GM12892 (cell line): ENCODE measurements around the gene MMP11.

ENCODE experiments used
- DNase-seq: peaks from one replicate; pipeline ENCODE4 v3.0.0; 2011; ENCODE audit not compliant: insufficient read length
- FAIRE-seq: peaks from 2 replicates; lab custom pipeline; 2011; peaks lifted over from hg19 to GRCh38; lab: Jason Lieb, UNC
- POLR2A ChIP-seq: IDR thresholded peaks from 2 replicates; pipeline ENCODE4 v1.6.1; 2011; ENCODE audit warnings: low read depth, low read length, control low read depth
- POLR2AphosphoS5 ChIP-seq: IDR thresholded peaks from 2 replicates; pipeline ENCODE4 v1.6.1; 2011; ENCODE audit warnings: low read depth, low read length, control low read depth
- TAF1 ChIP-seq: IDR thresholded peaks from 2 replicates; pipeline ENCODE4 v1.6.1; 2011; ENCODE audit warnings: low read depth, mild to moderate bottlenecking, control low read depth, low read length, borderline replicate concordance

Gene MMP11

DNA sequence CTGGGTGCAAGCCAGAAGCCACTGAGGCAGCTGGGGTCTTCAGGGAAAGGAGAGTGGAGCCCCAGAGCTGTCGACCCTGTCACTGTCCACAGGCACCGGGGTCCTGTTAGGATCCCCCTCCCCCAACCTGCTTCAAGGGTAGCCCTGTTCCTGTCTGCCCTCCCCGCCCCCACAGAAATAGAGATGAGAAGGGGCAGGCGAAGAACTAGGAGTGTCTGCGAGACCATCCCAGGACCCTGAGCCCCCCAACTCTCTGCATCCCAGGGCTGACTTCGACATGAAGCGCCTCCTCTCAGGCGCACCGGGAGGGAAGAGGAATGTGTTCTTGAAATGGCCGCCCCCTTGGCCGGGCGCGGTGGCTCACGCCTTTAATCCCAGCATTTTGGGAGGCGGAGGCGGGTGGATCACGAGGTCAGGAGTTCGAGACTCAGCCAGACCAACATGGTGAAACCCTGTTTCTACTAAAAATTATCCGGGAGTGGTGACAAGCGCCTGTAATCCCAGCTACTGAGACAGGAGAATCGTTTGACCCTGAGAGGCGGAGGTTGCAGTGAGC, 21.1 kb upstream of the MMP11 start:
- FAIRE-seq (no peak), DNase-seq (peak; percentile 48)
- TF ChIP-seq TAF1 (no peak), POLR2A (no peak), POLR2AphosphoS5 (no peak)

GRCh38 chr22:23752090-23752691, 20.5 kb upstream of the MMP11 start:
- DNase-seq (peak; percentile 54), FAIRE-seq (peak; percentile 95)
- no peak for TF ChIP-seq TAF1
- no peak for TF ChIP-seq POLR2A
- TF ChIP-seq POLR2AphosphoS5 = no peak

DNA sequence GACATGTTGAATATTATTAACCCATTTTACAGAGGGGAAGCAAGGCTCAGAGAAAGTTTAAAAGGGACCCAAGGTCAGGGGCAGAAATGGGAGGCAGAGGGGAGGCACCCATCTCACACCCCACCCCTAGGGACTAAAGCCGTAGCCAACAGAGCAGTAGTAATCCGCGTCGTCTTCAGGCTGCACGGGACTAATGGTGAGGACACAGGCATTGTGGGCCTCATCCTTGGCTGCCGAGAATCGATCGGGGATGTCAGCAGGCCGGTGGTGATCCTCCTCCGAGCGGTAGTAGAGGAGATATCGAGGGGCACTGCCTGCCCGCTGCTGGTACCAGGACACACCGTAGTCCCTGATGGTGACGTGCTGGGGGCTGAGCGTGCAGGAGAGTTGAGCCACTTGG, 19.9 kb upstream of the MMP11 start:
- no peak for FAIRE-seq
- TF ChIP-seq POLR2AphosphoS5 (no peak), POLR2A (no peak), TAF1 (no peak)
- DNase-seq = no peak

- peak; percentile 84 for FAIRE-seq
- no peak for DNase-seq
- TF ChIP-seq POLR2A (no peak), POLR2AphosphoS5 (no peak), TAF1 (no peak)
Observed at GRCh38 chr22:23753385-23753784, 19.3 kb upstream of the MMP11 start.

DNA sequence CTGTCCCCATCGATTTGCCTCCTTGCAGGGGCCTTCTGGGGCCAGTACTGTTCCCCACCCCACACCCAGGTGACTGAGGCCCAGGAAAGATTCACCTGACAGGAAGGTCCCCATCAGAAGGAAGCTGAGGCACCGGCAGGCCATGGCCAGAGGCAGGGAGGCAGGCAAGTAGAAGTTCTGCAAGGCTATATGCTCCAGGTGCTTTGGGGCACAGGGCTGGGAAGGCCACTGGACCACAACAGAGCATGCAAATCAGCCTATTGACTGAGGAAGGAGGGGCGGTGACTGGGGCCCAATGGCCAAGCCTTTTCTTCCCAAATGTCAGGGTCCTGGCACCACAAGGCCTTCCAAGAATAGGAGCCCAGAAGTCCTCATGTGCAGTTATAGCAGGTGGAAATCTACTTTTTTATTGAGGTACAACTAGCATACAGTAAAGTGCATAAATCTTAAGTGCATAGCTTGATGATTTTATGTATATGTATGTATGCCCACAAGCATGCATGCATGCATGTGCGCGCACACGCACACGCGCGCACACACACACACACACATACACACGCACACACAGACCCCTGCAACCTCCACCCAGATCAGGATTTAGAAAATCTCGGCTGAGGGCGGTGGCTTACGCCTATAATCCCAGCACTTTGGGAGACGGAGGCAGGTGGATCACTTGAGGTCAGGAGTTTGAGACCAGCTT, 18.3 kb upstream of the MMP11 start, which contains the start of gene VPREB3:
Gene VPREB3 (minus strand): TSS at position 206 of the 700 bp plus-strand sequence. CDS start 62 bp downstream, at position 144.
- FAIRE-seq = peak; percentile 64
- TF ChIP-seq TAF1 = no peak
- no peak for TF ChIP-seq POLR2AphosphoS5
- no peak for TF ChIP-seq POLR2A
- no peak for DNase-seq

DNA sequence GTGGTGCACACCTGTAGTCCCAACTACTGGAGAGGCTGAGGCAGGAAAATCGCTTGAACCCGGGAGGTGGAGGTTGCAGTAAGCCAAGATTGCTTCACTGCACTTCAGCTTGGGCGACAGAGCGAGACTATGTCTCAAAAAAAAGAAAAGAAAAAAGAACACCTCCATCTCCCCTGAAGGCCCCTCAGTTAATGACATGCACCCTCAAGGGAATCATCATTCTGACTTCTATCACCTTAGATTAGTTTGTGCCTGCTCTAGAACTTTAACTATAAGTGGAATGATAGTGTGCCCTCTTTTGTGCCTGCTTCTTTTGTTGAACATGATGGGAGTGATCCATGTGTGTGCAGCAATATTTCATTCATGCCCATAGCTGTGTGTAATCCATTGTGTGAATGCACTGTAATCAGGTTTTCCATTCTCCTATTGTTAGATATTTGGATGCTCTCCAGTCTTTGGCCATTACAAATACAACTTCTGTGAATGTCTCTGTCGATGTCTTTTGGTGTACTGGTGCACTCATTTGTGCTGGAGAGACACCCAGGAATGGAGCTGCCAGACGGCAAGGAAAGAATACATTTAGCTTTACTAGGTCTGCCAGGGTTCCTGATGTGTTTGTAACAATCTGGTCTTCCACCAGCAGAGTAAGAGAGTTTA, 17.5 kb upstream of the MMP11 start:
- TF ChIP-seq TAF1 = no peak
- no peak for TF ChIP-seq POLR2A
- no peak for TF ChIP-seq POLR2AphosphoS5
- no peak for FAIRE-seq
- DNase-seq = no peak

- TF ChIP-seq TAF1 (no peak), POLR2A (no peak), POLR2AphosphoS5 (no peak)
- no peak for DNase-seq
- FAIRE-seq = no peak
Observed at GRCh38 chr22:23755711-23756110, 16.9 kb upstream of the MMP11 start.

- FAIRE-seq (no peak), DNase-seq (no peak)
- TF ChIP-seq POLR2A (no peak), POLR2AphosphoS5 (no peak), TAF1 (no peak)
Observed at GRCh38 chr22:23756891-23757290, 15.8 kb upstream of the MMP11 start.

DNA sequence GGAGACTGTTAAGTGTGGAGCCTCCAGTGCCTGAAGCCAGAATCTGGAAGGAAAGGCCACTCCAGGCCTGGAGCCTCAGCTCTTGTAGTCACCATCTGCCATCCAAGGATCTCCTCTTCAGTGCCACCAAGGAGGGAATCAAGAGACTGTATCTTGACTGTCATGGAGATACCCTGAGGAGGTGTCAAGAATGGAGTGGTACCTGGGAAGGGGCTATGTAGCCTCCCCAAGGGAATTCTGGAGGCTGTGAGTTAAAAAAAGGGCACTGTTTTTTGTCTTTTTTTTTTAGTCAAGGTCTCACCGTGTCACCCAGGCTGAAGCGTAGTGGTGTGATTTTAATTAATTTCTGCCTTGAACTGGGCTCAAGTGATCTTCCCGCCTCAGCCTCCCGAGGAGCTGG, 13.1 kb upstream of the MMP11 start:
- no peak for DNase-seq
- no peak for FAIRE-seq
- TF ChIP-seq POLR2AphosphoS5 (no peak), POLR2A (no peak), TAF1 (no peak)

- no peak for DNase-seq
- no peak for TF ChIP-seq TAF1
- no peak for TF ChIP-seq POLR2AphosphoS5
- TF ChIP-seq POLR2A = no peak
- FAIRE-seq = no peak
Observed at GRCh38 chr22:23760056-23760455, 12.6 kb upstream of the MMP11 start.

DNA sequence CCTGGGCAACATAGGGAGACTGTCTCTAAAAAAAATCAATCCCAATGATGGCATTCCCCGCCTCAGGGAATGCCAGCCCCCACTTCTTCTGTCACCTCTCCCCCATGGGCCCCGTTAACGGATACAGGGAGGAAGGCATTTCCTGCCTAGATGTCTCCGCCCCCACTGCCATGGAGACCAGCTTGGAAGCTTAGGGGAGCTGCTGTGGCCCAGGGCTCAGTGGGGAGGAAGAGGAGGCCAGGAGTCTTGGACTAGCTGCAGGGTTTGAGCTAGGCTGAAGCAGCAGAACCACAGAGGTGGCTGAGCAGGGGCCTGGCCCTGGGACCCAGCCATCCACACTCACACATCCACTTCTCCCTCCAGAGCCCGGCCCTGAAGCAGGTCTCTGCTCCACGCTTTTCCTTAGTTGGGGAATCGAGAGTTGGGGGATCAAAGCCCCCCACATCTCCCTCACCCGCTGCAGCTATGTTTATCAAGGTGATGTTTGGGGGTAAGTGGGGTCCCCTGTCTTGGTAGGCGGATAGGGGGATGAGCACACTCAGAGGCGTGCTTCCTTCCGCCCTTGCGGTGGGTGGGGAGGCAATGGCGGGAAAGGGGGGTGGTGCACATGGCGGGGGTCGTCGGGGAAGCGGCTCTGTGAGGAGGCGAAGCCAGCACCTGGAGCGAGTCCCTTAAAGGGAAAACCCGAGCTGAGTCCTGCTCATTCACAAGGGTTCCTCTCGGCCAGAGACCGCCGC, 9.6 kb upstream of the MMP11 start, which contains the start of gene C22orf15:
Gene C22orf15 (plus strand): TSS at position 149 of the 737 bp plus-strand sequence. CDS start 317 bp downstream, at position 466.
- TF ChIP-seq TAF1 = no peak
- no peak for TF ChIP-seq POLR2A
- peak; percentile 25; the same call in 1 of the 2 replicates for TF ChIP-seq POLR2AphosphoS5
- FAIRE-seq (peak; percentile 5), DNase-seq (no peak)
